GM19238 (cell line): Measurements from ENCODE around the gene COL7A1.

Experiments used
- DNase-seq: peaks from one replicate; pipeline ENCODE4 v3.0.0; 2011; ENCODE audit warnings: low spot score; ENCODE audit not compliant: insufficient read length

COL7A1 gene

DNA sequence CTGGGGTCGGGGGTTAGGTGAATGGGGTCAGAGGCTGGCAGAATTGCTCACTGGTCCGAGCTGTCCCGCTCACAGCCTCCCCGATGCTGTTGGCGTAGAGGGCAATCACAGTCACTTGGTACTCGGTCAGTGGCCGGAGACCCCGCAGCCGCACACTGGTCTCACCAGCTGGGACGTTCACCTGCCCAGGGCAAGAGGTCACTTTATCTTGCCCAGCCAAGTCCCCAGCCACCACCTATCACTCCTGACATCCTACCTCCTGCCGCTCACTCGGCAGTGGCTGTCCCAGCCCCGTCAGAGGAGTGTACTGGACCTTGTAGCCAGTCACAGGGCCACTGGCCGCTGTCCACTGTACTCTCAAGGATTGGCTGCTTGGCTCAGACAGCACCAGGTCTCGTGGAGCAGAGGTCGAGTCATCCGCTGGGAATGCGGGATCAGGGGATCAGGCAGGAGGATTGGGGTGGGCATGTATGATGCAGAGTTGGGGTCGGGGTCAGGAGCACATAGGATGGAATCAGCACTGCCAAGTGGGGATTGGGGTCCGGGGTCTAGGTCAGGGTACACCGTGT is 2.5 kb downstream of the COL7A1 start:
- no peak for DNase-seq

DNA sequence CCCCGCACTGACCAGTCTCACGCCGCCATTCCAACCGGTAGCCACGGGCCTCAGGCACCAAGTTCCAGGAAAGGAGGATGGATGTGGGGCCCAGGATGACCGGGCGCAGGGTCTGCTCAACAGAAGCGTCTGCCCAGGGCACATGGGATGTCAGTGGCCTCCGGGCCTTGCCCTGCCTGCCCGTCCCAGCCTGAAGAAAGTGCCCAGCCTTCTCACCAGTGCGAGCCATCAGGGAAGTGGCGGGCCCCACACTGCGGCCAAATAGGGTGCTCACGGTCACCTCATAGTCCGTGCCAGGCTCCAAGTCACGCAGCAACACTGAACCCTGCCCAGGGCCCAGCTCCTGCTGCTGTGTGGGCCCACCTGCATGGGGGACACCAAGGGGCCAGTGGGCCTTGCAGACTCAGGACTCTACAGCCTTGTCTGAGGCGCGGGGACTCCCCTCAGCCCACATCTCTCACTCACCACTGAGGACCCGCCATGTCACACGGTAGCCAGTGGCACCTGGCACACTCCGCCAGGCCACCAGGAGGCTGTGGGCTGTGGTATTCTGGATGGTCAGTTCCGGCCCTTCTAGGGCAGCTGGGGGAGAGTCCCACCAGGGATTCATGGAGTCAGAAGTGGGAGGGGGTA is 3.1 kb downstream of the COL7A1 start:
- DNase-seq: no peak

DNA sequence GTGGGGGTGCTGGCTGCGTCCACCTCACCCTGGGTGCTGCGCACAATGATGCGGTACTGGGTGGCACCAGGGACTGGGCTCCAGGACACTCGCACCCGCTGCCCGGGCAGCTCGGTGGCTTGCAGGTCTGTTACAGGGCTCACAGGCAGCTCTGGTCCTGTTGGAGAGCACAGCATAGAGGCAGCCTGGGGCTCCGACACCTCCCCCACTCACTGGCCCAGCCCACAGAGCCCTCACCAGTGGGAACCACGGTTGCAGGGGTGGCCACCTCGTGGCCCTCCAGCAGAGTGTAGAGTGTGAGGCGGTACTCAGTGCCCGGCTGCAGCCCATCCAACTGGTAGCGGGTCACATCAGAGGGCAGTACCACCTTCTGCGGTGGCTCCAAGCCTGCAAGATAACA is 3.7 kb downstream of the COL7A1 start:
- no peak for DNase-seq

DNA sequence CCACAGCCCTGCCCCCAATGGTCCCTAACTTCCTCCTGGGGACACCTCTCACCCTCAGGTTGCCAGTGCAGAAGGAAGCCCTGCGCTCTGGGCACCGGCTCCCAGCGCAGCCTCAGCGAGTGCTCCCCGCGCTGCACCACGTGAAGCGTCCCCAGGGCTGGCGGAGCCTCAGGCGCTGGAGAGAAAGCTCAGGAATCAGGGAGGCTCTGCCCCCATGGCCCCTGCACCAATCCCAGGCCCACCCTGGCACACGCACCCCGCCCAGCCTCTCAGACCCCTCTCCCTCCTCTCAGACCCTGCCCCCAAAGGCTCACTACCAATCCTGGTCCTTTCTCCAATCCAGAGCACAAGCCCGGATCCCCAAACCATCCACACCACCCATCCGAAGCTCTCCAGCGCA is 6.9 kb downstream of the COL7A1 start:
- DNase-seq: no peak

DNA sequence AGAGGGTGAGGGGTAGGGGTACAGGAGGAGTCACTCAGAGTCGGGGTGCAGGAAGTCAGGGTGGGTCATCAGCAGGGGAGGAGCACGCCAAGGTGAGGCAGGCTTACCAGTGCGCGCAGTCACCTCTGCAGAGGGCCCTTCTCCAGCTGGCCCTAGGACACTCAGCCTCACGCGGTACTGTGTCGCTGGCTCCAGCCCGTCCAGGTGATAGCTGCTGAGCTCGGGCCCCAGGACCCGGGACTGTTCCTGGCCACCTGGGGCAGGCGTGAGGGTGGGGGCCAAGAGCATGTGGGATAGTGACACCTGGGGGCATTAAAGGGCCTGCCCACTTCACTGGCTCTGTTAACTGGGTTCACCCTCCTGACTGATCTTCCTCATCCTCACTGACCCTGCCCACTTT is 7.4 kb downstream of the COL7A1 start:
- no peak for DNase-seq

DNA sequence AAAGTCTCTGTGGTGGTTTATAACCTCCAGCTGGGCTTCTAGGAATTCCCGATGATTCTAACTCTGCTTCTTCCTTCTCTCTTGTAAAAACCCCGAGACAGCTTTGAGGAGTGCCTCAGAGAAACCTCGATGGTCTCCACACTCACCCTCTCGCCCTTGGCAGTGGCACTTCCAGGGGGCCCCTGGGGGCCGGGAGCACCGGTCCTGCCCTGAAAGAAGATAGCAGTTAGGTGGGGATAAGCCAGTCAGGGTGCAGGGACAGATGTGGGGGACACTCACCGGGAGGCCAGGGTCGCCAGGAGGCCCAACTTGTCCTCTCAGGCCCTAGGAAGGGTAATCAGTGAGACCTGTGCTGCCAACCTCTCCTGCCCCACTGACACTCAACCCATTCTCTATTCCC is 9.7 kb downstream of the COL7A1 start:
- no peak for DNase-seq

DNA sequence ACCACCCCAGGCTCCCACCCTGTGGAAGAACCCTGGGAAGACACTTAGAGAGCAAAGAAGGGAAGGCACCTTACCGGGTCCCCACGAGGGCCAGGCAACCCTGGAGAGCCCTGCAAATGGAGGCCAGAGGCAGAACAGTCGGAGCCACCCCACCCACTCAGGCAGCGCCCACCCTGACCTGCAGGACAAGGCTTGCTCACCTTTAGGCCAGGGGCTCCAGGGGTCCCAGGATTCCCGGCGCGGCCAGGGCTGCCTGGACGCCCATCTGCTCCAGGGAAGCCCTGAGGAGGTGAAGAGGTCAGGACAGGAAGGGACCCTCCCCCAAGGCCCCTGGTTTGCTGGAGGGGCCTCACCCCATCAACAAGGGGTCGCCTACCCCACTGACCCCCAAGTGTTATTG is 10.3 kb downstream of the COL7A1 start:
- no peak for DNase-seq

DNA sequence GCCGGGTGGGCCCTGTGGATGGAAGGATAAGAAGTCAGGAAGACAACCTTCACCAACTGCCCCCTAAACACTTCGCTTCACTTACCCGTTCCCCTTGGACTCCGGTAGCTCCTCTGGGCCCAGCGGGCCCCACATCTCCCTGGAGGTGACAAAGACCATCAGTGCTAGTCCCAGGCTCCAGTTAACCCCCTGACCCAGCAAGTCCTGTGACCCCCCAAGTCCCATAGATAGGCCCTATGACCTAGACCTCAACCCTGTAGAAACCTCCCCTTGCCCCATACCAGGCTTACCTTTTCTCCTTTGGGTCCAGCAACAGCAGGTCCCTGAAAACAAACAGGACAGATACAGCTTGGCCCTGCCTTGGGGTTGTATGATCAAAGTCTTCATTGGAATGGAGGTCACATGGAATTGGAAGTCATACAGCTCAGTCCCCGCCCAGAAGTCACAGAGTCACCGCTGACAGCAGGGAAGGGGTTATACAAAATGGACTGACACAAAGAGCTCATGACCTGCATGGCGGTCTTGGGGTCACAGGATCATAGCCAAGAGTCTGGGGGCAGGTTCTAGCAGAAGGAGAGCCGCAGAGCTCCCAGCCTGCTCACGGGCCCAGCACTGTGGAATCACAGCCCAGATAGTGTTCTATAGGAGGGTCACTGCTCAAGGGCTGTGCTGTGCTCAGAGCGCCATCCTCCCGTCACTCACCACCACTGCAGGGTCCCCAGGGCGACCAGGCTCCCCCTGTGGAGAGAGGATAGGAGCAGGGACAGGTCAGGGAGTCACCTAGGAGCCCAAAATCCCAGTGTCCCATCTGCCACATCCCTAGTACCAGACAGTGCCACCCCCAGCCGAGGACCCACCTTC is 13.3 kb downstream of the COL7A1 start:
- no peak for DNase-seq

DNA sequence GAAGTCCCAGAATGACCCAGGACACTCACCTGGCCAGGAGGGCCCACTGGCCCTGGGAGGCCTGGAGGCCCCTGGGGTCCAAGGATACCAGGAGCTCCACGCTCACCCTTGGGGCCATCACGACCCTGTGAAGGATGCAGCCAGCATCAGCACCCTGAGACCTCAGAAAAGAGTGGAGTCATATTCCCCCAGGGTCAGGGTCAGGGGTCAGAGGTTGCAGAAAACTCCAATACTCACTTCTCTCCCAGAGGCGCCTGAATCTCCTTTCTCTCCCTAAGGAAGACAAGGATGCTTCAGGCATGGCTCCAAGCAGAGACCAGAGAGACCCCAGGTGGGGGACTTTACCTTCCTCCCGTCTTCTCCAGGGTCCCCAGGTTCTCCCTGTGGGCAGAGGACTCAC is 18.5 kb downstream of the COL7A1 start:
- no peak for DNase-seq

DNA sequence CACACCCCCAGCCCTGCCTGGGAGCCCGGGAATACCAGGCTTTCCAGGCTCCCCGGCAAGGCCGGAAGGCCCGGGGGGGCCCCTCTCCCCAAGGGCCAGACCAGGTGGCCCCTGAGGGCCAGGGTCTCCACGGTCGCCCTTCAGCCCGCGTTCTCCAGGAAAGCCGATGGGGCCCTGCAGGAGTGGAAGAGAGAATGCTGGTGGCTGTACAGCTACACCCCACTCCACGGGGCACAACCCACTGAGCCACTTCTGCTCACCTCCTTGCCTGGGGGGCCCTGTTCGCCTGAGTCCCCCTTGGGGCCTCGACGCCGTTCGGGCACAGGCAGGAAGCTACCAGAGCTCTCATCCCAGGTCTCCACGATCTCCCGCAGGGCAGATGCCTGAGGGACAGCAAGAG is 19.8 kb downstream of the COL7A1 start:
- no peak for DNase-seq

DNA sequence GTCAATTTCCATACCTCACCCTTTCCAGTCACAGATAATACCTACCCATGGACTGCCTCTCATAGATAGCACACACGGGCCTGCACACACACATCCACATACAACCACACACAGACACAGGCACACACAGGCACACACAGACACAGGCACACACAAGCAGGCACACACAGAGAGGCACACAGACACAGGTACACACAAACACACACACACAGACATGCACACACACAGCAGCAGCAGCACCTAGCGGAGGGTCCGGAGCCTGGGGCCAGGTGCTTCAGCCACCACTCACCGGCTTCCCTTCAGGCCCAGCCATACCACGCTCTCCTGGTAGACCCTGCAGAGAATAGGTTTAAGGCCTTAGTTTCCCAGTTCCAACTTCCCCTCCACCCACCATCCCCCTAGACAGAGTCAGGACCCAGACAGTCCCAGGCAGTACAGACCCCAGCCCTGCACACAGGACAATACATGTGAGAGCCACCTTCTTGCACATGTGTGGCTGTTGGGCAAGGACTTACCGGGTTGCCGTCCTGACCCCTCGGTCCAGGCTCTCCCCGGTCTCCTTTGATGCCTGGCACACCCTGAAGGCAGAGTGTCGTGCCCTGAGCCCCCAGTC is 21.1 kb downstream of the COL7A1 start:
- no peak for DNase-seq

DNA sequence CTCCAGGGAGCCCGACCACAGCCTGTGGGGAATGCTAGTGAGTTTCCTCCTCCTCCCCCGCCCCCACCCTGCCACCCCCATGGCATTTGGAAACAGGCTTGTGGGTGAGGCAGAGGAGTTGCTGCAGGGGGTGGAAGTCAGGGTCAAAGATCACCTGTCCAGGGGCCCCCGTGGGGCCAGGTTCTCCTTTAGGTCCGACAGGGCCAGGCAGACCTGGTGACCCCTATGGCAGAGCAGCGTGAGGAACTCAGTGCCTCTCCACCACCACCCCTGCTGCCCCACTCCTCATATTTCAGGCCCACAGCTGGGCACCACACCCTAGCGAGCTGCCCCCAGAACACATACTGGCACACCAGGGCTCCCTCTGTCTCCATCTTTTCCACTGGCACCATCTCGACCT is 22.6 kb downstream of the COL7A1 start:
- no peak for DNase-seq

DNA sequence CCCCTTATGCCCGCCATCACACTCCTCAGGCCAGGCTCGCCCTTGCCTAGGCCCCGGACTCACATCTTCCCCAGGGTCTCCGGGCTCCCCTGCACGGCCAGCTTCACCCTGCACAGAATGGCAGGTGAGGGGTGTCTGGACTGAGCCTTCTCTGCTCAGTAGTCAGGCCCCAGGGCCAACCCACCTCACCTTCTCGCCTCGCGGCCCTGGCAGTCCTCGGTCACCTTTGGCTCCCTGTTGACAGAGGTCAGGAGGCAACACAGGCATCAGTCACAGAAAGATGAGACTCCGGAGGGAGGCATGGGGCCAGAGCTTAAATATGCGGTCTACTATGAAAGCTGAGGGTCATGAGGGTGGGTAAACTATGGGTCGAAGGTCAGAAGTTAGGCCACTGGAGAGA is 23.2 kb downstream of the COL7A1 start:
- no peak for DNase-seq

DNA sequence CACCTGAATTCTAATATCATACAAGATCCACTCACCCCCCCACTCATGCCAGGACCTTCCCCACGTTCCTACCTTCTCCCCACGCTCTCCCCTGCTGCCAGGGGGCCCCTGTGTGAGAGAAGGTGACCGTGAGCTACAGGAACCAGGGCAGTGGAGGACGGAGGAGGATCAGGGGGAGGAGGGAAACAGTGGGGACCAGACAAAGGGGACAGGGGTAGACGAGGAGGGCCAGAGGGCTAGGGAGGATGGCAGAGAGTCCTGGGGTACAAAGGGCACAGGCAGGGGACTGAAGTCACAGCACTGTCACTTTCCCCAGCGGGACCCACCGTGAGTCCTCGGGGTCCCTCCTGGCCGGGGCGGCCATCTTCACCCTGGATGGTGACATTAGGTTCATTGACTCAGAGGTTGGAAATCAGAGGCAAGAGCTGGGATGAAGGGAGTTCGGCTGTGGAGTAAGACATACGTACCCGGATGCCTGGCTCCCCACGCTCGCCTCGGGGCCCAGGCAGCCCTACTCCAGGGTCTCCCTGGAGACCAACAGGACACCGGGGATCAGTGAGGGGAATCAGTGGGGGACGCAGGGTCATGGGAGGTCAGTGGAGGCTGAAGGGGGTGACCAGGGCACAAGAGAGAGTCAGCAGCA is 25.2 kb downstream of the COL7A1 start:
- DNase-seq: no peak

DNA sequence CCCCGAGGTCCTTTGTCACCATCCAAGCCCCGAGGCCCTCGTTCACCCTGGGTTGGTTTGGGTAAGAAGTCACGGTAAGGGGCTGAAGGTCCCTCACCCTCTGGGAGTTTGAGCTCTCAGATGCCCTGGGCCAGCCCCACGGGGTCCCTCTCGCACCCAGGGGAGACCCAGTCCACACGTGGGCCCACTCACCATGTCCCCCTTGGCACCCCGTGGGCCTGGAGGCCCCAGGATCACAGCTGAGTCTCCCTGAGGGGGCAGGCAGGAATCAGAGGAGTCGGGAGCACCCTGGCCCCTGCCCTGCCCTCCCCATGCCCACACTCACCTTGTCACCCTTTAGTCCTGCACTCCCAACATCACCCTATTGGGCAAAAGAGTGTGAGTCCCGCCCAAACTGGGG is 25.7 kb downstream of the COL7A1 start:
- DNase-seq: no peak

DNA sequence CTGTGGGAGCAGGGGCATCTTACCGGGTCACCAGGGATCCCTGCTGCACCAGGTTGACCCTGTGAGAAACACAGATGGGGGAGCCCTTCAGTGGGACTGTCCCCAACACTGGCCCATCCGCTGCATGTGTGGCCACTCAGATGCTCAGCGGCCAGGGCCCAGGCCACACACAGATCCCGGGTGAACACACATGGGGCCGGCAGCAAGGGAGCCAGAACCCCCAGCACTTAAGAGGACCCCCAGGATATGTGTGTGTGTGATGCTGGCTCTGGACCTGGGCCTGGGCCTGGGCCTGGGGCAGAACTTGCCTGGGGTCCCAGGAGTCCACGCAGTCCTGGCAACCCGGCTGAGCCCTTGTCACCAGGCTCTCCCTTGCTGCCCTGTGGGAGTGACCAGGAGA is 26.7 kb downstream of the COL7A1 start:
- no peak for DNase-seq

DNA sequence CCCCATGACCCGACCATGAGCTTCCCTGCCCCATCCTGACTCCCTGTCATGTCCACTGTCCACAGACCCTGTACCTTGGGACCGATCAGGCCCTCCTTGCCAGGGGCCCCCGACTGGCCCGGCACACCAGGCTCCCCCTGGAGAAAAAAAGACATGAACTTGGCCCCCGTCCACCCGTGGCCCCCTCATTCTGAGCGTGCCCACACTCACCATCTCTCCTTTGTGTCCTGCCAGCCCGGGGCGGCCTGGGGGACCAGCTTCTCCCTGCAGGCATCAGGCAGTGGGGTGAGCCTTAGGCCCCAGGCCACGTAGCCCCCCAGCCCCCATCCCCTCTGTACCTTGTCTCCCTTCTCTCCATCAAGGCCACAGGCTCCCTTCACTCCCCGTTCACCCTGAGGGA is 27.6 kb downstream of the COL7A1 start:
- no peak for DNase-seq

DNA sequence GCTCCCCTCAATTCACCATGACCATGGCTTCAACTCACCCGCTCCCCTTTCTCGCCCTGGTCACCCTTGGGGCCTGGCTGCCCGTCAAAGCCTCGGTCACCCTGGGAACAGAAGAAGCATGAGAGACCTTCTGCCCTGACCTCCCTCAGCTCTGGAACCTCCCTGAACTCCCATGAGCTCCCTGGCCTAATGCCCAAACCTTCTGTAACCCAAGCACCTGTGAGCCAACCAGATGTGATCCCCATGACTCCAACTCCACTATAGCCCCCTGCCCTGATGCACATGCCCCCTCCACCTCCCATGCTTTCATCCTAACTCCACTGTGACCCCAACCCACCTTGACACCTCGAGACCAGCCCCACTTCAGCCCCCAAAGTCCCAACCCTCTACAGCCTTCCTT is 28.0 kb downstream of the COL7A1 start:
- DNase-seq: no peak

DNA sequence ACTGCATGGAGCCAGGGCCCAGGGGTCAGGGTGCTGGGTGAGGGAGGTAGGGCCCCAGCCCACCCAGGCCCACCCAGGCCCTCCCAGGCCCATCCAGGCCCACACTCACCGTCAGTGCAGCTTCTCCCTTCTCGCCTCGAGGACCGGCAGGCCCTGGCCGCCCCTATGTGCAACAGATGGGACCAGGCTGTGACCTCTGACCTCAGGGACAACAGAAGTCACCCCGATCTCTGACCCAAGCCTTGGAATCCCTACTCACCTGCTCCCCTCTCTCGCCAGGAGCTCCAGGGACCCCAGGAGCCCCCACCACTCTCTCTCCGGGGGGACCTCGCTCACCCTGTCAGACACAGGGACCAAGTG is 28.7 kb downstream of the COL7A1 start:
- no peak for DNase-seq

DNA sequence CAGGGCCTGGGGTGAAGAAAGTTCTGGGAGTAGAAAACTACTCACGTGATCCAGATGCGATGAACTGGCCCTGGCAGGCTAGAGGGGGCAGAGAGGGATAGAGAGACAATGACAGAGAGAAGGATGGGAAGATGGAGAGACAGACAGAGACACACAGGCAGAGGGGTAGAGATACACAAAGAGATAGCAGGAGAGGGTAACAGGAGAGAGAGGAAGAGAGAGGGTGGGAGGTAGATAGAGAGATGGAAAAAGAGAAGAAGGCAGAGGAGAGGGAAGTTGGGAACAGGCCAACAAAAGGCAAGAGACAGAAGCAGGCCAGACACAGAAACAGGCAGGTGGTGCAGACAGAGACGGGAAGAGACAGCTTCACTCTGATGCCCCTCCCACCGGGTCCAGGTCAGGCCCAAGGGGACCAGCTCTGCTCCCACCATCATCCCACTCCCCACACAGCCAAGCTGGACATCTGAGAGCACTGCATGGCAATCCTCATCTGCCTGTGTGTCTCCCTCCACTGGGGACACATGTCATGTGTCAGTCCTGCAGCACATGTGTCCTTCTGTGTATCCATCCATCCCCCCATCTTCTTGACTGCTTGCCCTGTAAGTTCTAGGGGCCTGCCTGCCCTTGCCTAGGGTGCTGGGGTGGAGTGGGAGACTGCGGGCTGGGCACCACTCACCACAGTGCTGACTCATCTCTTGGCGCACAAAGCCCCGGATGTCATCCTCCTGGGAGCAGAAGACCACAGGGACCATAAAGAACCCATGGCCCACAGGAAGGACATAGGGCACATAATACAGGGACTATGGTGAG is 29.3 kb downstream of the COL7A1 start:
- no peak for DNase-seq

DNA sequence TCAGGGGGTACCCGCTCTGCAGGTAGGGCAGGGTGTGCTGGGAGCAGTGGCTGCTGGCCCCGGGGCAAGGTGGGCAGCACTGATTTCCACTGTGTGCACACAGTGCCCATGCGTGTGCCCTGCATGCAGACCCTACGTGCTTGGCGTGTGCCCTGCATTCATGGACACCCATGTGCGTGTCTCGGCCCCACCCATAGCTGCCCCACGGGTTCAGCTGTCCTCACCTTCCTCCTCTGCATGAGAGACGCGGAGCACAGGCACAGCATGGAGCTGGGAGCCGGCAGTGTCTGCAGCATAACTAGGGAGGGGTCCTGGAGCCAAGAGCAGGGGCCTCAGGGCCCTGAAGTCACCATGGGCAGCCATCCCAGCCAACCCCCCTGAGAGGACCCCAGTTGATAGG is 29.9 kb downstream of the COL7A1 start:
- DNase-seq: no peak
